HG02870 (cell line): Measurements from ENCODE around the gene OTUD3.
"Not testable (repeated sequence)": the region's sequence is repeated elsewhere in the genome, so short reads cannot be mapped to it uniquely, and the experiment has no call there.

ENCODE experiments used
- ATAC-seq: cut with Tn5 transposase; IDR thresholded peaks from one replicate; pipeline ENCODE4 v1.9.1; 2021; ENCODE audit warnings: mild to moderate bottlenecking, moderate library complexity; ENCODE audit not compliant: unreplicated experiment

Gene OTUD3

GRCh38 chr1:19910650-19911049 is 28.5 kb downstream of the OTUD3 start:
- no peak for ATAC-seq

DNA sequence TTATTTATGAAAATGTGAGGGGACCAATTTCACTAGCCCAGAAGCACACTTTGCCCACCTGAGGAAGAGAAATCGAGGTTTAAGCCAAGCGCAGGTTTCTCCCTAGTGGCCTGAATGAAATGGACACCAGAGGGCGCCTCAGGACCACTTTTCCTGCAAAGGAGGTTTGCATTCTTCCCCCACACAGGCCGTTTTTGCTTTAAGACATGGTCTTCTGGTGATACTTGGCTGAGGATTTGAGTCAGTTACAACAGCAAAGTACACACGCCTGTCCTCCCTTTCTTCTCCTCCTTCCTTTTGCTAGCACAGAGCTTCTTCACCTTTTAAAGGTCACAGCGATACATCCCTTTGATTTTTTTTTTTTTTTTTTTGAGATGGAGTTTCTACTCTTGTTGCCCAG is 35.9 kb downstream of the OTUD3 start:
- no peak for ATAC-seq

DNA sequence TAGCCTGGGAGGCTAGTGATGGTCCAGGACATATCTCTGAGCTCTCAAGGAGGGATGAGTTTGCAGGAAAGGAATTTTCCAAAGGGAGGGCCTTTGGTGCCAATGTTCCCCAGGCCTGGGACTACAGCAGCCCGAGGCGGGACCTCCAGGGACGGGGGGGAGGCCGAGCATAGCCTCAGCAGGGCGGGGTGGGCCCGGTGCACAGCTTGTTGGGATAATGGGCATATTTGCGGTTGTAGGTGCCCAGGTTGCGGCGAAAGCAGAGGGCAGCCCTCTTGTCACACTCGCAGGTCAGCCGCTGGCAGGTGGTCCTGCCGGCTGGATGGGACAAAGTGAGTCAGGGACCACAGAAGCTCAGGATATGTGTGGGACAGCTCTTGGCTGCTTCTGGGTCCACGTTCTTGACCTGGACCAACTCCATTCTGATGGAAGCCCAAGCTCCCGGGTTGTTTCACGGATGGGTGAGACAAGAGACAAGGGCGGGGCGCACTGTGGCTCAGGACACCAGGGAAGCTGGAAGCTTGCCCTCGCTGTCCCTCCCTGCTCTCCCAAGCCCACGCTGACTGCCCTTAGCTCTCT is 38.0 kb downstream of the OTUD3 start:
- no peak for ATAC-seq

DNA sequence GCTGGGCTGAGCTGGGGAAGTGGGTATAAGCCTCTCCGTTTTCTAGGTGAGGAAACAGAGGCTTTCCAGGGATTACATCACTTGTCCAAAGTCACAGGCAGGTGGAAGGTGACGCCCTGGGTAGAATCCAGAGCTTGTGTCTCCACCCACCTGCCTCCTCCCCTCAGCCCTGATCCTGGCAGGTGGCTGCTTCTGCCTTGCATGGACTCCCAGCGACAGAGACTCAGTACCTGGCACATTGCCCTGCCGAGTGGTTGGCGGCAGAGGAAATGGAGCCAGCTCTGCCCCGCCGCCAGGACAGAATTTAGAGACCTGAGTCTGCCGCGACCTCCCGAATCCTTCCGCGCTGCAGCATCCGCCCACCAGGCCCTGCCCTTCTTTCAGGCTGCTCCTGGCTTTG is 39.1 kb downstream of the OTUD3 start:
- no peak for ATAC-seq

- ATAC-seq = no peak
Measured at GRCh38 chr1:19922015-19922688, 40.0 kb downstream of the OTUD3 start.

DNA sequence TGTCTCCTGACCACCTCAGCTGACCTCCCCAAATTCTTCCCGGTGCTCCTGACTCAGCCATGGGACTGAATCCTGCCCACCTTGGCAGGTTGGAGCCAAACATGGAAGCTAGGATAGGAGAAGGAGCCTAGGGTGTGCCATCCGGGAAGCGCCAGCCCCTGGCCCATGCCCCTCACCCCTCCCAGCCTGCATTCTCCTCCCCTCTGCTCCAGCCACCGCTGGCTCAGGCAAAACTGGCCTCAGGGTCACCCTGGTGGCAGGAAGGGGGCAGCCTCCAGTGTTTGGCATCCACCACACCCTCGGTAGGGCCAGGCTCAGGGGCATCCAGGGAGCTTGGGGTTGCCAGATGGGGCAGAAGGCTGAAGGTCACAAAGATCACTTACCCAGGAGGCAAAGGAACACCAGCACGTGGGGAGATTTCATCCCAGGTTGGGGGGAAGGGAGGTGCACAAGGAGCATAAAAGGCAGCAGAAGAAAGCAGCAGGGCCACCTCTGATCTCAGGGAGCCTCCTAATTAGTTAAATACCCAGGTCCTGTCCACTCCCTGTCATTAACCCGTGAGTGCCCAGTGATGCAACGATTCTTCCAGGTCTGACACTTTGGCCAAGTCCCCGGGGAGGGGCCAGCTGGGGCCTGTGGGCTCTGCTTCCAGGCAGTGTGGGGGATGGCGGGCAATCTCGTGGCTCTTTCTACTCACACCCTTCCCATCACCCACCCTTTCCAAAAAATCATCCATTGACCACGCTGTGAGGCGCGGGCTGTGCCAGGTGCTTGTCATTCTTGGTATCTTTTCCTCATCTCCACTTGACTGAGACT is 41.1 kb downstream of the OTUD3 start, which contains the start of gene PLA2G2E:
Gene PLA2G2E (minus strand): TSS at position 481 of the 816 bp plus-strand sequence. CDS start 58 bp downstream, at position 423.
- no peak for ATAC-seq

GRCh38 chr1:19923953-19924346 is 41.8 kb downstream of the OTUD3 start:
- no peak for ATAC-seq

- ATAC-seq = no peak
Measured at GRCh38 chr1:19925342-19926070, 43.3 kb downstream of the OTUD3 start.

DNA sequence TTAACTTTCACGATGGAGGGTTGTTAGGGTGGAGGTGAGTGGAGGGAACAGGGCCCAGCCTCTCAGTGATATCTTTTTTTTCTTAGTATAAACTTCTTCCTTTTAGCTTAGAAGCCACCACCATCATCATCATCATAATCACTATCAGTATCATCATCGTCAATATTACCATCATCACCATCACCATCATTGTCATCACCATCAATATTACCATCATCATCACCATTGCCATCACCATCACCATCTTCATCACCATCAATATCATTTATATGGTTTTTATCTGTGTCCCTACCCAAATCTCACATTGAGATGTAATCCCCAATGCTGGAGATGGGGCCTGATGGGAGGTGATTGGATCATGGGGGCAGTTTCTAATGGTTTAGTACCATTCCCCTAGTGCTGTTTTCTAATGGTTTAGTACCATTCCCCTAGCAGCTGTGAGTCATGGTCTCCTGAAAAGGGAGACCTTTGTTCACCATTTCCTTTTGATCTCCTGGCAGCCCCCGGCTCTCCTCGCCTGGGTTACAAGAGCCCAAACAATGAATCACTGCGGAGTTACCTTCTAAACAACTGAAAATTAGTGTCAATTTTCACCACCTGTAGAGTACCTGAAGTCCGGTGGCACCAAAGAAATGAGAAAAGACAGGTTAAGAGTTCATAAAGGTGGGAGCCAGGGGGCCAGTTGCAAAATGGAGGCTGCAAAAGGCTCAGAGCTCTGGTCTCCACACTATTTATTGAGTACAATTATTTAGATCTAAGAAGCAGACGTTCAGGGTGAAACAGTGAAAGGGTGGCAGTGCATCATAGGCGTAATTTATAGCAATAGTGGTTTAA is 44.3 kb downstream of the OTUD3 start:
- ATAC-seq = no peak

DNA sequence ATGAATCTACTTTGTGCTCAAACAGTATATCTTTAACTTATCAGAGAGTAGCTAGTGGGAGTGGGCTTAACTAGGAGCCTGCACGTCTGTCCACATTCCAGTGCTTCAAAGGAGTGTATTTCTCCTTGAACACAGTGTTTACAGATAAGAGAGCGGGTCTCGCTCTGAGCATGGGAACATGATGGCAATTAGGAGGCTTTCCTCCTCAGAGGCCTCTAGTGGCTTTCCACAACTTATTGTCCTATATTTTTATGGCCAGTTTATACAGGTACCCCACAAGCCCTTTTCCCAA is 44.9 kb downstream of the OTUD3 start:
- not testable (repeated sequence) for ATAC-seq

DNA sequence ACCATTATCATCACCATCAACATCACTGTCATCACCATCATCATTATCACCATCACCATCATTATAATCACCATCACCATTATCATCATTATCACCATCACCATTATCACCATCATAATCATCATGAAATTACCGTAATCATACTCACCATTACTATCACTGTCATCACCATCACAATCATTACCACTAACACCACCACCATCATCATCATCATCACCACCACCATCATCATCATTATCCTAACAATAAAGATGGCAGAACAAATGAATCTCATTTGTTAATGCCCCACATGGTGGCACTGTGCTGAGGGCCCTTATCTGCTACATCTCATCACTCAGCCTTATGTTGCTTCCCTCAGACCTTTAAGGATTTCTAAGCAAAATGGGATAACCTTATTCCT is 50.7 kb downstream of the OTUD3 start:
- no peak for ATAC-seq

- ATAC-seq = no peak
Measured at GRCh38 chr1:19934336-19934735, 52.1 kb downstream of the OTUD3 start.

GRCh38 chr1:19936061-19936750 is 54.0 kb downstream of the OTUD3 start:
- no peak for ATAC-seq

DNA sequence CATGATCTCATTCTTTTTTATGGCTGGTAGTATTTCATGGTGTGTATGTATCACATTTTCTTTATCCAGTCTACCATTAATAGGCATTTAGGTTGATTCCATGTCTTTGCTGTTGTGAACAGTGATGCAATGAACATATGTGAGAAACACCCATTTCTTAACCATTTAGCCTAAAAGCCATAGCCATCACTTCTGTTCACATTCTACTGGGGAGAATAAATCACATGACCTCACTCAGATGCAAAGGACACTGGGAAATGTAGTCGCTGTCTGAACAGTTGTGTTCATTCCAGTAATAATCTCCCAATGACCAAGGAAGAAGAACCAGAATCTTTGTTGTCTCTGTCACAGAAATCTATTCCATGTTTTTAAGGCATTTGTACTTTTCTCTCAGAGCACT is 56.3 kb downstream of the OTUD3 start:
- ATAC-seq = no peak

GRCh38 chr1:19940486-19941205 is 58.5 kb downstream of the OTUD3 start:
- ATAC-seq = no peak

- ATAC-seq = no peak
Measured at GRCh38 chr1:19941206-19941568, 59.0 kb downstream of the OTUD3 start.

DNA sequence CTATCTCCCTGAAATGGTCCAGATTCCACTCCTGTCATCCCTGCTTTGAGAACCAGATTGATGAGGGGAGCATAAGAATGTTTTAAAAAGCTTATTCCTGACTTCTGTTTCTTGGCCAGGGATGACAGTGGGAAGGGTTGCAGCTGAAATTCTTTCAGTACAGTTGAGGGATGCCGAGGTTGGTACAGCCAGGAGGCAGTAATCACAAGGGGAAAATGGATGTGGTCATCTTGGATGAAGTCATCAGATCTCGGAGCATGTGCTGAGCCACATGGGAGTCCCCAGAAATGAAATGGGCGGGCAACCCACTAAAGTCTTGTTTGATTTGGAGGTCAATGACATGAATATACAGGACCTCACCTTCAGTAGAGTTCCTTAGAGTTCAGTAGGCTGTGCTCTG is 59.9 kb downstream of the OTUD3 start:
- ATAC-seq = no peak

DNA sequence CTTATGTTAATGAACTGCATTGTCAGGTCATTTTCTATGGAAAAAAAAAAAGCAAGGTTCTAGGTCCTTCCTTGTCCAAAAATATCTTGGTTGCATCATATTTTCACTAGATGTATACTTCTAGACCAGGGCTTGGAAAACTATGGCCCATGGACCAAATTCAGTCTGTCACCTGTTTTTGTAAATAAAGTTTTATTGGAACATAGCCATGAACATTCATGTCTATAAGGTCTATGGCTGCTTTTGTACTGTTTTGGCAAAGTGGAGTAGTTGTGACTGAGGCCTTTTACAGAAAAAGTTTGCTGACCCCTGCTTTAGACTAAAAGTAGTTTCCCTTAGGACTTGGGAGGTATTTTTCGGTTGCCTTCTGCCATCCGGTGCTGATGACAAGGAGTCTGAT is 60.5 kb downstream of the OTUD3 start:
- ATAC-seq = no peak

GRCh38 chr1:19945914-19946313 is 63.7 kb downstream of the OTUD3 start:
- no peak for ATAC-seq
